NCI-H748 treated with DMSO at 0.1 percent for 48 hours (cell line): ENCODE data around the gene GSE1.

Experiments
- DNase-seq: peaks from one replicate; lab custom pipeline; 2025; lab: John Stamatoyannopoulos, UW

Gene GSE1

GRCh38 chr16:85574672-85575475, 38.2 kb upstream of the GSE1 start:
- peak; percentile 26 for DNase-seq

DNA sequence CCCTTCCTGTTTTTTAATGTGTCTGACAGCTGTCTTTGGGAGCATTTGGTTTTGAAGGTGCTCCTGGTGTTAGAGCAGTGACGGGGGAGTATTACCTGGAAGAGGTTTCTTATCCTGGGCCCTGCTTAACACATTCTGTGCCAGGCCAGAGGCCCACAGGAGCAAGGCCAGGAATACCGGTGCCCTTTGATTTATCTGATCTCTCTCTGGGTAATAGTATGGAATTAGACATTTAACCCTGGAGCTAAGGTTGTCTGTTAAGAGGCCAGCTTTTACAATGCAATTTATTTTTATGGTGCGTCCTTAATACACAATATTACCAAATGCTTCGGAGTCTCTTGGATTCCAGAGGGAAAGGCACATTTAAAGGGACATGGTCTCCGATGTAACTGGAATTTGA, 37.2 kb upstream of the GSE1 start:
- DNase-seq: no peak

DNA sequence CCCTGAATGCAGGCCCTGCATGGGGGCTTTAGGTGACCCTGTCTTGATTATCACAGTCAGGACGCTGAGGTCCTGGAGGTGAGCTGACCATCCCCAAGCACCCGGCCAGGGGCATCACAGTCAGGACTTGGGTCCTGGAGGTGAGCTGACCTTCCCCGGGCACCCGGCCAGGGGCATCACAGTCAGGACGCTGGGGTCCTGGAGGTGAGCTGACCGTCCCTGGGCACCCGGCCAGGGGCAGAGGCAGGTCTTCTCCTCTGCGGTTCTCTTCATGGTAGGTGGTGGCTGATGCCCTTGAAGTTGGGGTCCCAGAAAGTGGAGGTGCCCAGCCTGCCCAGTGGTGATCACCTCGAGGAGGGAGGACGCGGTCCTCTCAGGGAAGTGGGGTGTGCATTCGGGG, 36.2 kb upstream of the GSE1 start:
- no peak for DNase-seq

GRCh38 chr16:85577899-85578598, 35.1 kb upstream of the GSE1 start:
- DNase-seq: no peak

GRCh38 chr16:85578599-85578948, 34.5 kb upstream of the GSE1 start:
- DNase-seq: no peak

GRCh38 chr16:85579191-85579590, 33.9 kb upstream of the GSE1 start:
- no peak for DNase-seq

DNA sequence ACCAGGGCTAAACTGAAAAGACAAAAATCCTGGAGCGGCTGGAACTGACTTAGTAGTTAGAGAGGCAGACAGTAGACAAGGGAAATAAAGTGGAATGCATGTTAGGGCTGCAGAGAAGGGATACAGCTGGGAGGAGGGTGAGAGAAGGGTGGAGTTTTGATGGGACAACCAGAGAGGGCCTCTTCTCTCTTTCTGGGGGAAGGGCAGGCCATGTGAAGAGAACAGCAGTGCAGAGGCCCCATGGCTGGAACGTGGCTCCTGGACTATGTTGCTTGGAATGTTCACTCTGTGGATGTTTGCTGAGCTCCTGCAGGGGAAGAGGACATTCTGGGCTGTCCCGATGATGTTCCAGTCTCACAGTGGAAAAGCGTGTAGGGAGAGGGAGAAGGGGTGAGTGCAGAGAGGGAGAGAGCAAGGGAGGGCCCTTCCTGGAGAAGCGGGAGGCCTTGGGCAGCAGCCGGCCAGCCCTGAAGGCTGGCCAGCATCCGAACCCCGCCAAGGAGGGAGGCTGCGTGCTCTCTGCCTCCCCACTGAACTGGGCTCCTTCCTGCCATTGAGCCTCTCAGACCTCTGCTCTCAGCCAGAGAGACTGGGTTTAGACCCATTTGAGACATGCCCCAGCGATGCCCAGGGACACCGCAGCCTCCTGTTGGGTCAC, 33.1 kb upstream of the GSE1 start:
- DNase-seq: no peak

GRCh38 chr16:85580684-85581083, 32.4 kb upstream of the GSE1 start:
- DNase-seq: no peak

- DNase-seq: no peak
These were observed 30.7 kb upstream of the GSE1 start for GRCh38 chr16:85582229-85582991.

DNA sequence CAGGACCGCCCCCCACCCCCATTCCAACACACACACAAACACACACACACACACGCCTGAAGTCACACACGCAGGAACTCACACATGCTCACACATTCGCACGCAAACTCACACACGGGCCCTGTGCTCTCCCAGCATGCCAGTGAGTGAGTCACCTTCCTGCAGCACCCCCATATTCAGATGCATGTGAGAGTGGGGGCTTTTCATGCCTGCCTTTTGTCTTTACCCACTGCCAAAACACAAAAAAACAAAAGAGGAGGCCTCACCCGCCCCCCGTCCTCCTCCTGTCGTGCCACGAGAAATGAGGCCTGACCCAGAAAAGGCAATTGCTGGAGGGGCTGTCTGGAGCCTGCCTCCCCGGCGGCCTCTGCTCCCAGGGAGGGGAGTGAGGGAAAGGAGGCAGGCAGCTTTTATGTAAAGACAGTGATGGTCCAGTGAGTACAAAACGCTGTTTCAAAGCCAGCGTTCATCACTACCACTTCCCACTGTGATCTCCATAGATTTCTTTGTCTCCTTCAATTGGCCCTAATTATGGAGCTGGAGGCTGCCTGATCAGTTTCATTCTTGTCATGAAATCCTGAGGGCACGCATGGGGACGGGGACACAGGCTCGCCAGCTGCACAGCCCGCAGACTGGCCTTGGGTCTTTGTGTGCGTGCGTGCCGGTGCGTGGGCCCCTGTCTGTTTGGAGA, 29.5 kb upstream of the GSE1 start:
- DNase-seq: peak; percentile 75

- DNase-seq: peak; percentile 56
These were observed 28.9 kb upstream of the GSE1 start for GRCh38 chr16:85584267-85584666.

DNA sequence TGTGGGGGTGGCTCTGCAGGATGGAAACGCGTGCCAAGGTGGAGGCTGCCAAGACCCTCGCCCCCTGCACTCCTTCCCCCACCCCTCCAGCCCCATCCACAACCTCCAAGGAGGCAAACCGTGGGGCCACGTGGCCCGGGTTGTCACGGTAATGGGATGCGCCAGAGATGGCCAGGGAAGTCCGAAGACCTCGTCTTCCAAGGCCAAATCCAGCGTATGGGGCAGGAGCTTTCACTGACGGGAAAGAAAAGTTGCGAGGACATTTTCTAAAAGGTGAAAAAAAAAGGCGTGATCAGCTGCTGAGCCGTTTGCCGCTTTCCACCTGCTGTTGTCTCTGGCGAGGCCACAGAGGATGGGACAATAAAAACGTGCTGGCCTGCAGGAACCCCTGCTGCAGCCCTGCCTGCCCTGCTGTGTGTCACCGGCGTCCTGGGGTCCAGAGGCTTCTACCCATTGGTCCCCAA, 28.3 kb upstream of the GSE1 start:
- DNase-seq: no peak

DNA sequence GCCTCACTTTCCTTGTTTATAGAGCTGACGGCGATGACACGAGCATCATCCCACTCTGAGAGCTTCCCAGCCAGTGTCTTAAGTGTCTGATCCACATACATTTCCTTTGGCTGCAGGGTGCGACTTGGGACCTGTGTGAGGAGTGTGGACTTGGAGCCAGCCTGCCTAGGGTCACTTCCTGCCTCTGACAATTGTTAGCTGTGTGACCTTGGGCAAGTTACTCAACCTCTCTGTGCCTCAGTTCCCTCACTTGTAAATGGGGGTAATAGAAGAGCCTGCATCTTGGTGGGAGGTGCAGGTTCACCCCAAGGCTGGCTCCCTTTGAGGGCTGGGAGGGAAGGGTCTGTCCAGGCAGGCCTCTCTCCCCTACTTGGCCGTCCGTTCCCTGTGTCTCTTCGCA, 27.4 kb upstream of the GSE1 start:
- no peak for DNase-seq

DNA sequence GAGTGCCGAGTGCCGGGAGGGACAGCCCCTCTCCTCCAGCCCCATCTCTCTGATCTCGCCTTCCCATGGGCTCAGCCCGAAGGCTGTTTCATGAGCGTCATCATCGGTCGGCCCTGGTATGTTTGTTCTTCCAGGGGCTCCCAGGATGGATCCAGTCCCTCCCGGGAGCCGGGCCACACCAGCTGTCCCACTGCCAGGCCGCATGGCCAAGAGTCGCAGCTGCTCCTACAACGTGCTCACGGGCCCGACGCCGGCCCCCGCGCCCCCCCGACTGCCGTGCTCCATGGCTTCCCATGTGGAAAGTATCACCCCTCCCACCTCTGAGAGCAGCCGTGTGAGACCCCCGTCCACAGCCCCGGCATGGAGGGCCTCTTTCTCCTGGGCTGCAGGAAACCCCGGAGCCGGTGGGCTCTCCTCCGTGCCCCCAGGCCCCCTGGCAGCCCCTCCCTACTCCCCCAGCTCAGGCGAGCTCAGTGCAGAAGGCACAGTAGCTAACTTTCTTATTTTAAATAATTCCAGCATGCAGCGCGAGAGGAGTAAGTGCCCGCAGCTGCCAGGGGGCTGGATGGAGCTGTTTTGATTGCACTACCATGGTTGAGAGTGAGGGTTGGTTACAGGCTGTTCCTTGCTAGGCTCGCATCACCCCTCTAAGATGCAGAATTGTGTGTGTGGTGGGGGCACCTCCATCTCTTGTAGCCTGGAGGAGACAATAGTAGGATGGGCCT, 26.6 kb upstream of the GSE1 start:
- DNase-seq: no peak

DNA sequence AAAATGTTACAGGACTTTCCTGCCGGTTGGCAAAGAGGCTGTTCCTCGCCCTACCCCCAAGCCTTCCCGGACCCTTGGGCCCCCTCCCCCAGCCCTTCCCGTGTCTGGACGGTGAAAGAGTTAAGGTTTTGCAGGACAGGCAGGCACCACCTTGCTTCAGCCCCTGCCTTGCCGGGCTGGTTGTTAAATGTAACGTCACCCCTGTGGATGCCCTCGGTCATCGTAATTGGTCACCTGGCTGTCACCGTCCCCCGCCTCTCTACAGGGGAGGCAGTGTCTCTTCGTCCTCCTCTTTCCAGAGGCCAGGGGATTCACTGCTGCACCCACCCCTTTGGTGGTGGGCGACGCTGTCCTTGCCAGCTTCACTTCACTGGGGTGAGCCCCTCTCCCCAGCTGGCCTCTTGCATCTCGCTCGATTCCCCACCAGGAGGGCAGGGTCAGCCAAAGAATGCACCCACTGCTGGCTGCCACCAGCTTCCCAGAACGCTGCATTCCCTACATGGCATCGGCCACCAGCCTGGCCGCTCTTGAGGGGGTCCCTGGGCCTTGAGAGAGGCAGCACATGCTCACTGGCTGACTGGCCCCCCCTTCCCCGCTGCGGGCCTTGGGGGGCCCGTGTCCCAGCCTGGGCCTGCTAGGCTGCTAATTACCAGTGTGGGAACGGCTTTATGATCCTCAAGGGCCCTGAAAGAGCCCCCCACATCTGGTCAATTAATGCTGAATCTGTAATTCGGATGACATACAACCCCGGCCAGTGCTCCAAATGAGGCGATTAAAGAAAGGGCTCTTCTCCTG, 25.2 kb upstream of the GSE1 start:
- DNase-seq: no peak

DNA sequence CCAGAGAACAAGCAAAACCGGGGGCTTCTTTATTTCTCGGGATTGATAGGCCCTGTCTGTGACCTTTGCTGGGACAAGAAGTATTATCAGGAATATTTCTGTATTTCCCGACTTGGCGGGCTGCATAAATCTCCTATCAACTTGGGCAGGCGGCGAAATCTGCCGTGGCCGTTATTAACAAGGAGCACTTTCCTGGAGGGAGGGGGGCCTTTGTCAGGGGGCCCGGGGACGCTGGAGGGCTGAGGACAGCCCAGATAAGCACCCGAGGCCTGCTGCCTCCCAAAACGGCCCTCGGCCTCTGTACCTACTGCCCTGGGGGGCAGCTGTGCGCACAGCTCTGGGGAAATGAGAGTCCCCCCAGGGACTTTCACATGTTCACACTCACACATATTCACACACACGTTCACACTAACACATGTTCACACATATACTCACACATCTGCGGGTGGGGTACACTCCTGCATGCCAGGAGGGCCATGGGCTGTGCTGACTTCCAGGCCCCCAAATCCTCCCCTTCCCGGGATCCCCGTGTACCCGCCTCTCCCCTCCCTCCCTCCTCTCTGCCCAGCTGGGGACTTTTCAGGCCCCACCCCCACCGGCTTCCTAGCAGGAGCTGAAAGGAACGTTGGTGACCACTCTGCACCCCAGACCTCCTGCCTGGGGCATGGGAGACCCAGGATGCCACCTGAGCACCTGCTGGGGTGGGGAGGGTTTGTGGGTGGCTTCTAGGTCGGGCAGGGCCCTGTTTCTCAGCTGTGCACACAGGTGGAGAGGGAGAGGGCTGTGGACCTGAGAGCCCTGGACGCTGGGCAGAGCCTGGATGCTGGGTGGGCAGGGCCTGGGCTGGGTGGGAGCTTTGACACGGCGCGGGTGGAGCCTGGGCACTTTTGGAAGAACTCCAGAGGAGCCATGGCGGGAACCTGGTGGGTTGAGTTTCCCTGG, 24.3 kb upstream of the GSE1 start:
- DNase-seq: no peak

DNA sequence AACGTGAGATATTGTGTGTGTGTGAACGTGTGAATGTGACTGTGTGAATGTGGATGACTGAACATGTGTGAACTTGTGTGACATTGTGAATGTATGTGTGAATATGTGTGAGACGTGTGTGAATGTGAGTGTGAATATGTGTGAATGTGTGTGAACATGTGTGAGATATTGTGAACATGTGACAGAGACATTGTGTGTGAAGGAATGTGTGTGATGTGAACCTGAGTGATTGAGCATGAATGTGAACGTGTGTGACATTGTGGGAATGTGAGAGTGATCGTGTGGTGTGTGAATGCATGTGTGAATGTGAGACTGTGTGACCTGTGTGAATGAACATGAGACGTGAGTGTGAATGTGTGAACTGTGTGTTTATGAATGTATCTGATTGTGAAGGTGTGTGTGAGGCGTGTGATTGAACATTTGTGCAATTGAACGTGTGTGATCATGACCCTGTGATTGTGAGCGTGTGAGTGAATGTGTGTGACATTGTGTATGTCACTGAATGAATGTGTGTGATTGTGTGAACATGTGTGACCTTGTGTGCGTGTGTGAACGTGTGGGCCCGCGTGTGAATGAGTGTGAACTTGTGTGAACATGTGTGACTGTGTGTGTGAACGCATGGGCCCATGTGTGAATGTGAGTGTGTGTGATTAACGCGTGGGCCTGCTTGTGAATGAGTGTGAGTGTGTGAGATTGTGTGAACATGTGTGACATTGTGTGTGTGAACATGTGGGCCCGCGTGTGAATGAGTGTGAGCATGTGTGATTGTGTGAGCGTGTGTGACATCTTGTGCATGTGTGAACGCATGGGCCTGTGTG, 23.2 kb upstream of the GSE1 start:
- no peak for DNase-seq

DNA sequence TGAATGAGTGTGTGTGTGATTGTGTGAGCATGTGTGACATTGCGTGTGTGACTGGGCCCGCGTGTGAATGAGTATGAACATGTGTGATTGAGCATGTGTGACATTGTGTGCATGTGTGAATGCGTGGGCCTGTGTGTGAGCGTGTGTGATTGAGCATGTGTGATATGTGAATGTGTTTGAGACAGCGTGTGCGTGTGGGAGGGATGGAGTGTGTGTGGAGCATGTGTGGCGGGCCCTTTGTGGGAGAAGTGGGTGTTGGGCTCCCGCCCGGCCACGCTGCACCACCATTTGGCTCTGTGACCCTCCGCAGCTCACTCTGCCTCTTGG, 22.7 kb upstream of the GSE1 start:
- DNase-seq: no peak
